ENCODE data around the gene NALF2.

Gene NALF2

DNA sequence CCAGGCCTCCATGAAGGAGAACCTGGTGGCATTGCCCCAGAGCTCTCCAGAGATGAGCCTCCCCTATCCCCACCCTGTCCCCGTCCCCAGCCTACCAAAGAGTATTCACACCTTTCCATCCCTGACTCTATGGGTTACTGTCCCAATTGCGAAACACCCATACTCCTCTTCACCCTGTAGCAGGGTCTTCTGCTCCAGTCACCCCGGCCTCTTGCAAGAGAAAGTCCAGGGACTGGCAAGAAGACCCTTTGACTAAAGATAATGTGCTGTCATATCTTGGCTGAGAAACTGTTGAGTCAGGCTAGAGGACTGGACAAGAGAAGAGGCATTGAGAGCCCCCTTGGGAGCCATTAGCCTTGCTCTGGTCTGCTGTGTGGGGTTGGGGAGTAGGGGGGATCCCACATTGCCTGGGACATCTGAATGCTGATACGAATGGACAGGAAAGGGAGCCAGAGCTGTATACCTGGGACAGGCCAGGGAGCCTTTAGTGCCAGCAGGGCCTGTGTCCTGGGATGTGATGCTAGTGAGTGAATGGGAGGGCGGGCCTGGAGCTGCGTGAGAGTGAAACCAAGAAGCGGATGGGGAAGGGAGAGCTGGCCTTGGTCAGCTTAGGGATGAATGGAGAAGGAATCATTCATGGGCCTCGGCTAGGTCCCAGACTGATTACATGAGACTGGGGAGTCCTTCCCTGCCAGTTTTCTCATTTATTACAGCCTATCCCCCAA, 27.1 kb downstream of the NALF2 start:
- Histone ChIP-seq H3K9me3 (replicated peaks; ENCODE audit: low read length) (no peaks in the 10 kb centered on the region), H3K4me1 (ENCODE audit: control insufficient read depth, insufficient read depth, low read length) (no peaks in the 10 kb centered on the region), H3K36me3 (ENCODE audit: insufficient read depth, low read length) (no peaks in the 10 kb centered on the region), H3K4me3 (ENCODE audit: low read length) (no peak overlapping the region), H3K27me3 (ENCODE audit: control insufficient read depth, insufficient read depth, low read length) (peaks cover 8% of the 10 kb centered on the region), H3K4me2 (ENCODE audit: low read length) (no peak overlapping the region), H3K9ac (ENCODE audit: low read depth, low read length) (no peak overlapping the region)

- Histone ChIP-seq H3K4me2 (ENCODE audit: low read length) (no peak overlapping the region), H3K27me3 (ENCODE audit: control insufficient read depth, insufficient read depth, low read length) (peaks cover 6% of the 10 kb centered on the region), H3K4me3 (ENCODE audit: low read length) (no peak overlapping the region), H3K9me3 (replicated peaks; ENCODE audit: low read length) (no peaks in the 10 kb centered on the region), H3K4me1 (ENCODE audit: control insufficient read depth, insufficient read depth, low read length) (no peaks in the 10 kb centered on the region), H3K9ac (ENCODE audit: low read depth, low read length) (no peak overlapping the region), H3K36me3 (ENCODE audit: insufficient read depth, low read length) (no peaks in the 10 kb centered on the region)
Observed at GRCh38 chrX:69535661-69536060, 31.5 kb downstream of the NALF2 start.

GRCh38 chrX:69538321-69538876, 34.3 kb downstream of the NALF2 start:
- no peaks in the 10 kb centered on the region for H3K9me3 ChIP-seq (replicated peaks; ENCODE audit: low read length)
- peak overlapping the region; percentile 76 for H3K4me2 ChIP-seq (ENCODE audit: low read length)
- peaks cover 6% of the 10 kb centered on the region for H3K27me3 ChIP-seq (ENCODE audit: control insufficient read depth, insufficient read depth, low read length)
- H3K9ac ChIP-seq (ENCODE audit: low read depth, low read length): peak overlapping the region; percentile 30
- H3K4me1 ChIP-seq (ENCODE audit: control insufficient read depth, insufficient read depth, low read length): no peaks in the 10 kb centered on the region
- H3K4me3 ChIP-seq (ENCODE audit: low read length): peak overlapping the region; percentile 67
- H3K36me3 ChIP-seq (ENCODE audit: insufficient read depth, low read length): no peaks in the 10 kb centered on the region

DNA sequence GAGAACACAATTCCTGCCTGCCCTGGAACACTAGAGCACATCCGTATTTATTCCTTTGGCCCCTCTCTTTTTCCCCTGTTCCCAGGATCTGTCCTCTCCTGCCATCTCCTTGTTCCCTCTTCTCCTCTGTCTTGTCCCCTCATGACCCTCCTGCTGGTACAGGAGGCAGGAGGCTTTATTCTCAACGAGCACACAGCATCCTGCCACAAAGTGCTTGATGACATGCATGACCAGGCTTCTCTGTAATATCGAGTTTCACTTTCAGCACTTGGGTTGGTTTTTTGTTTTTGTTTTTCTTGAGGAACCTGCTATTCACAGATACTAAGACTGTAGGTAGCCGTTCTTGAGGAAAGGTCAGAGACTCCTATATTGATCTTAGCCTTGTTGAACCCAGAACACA, 35.3 kb downstream of the NALF2 start:
- no peaks in the 10 kb centered on the region for H3K4me1 ChIP-seq (ENCODE audit: control insufficient read depth, insufficient read depth, low read length)
- H3K27me3 ChIP-seq (ENCODE audit: control insufficient read depth, insufficient read depth, low read length): peaks cover 6% of the 10 kb centered on the region
- H3K9ac ChIP-seq (ENCODE audit: low read depth, low read length): no peak overlapping the region
- no peaks in the 10 kb centered on the region for H3K9me3 ChIP-seq (replicated peaks; ENCODE audit: low read length)
- H3K4me3 ChIP-seq (ENCODE audit: low read length): no peak overlapping the region
- no peak overlapping the region for H3K4me2 ChIP-seq (ENCODE audit: low read length)
- no peaks in the 10 kb centered on the region for H3K36me3 ChIP-seq (ENCODE audit: insufficient read depth, low read length)

DNA sequence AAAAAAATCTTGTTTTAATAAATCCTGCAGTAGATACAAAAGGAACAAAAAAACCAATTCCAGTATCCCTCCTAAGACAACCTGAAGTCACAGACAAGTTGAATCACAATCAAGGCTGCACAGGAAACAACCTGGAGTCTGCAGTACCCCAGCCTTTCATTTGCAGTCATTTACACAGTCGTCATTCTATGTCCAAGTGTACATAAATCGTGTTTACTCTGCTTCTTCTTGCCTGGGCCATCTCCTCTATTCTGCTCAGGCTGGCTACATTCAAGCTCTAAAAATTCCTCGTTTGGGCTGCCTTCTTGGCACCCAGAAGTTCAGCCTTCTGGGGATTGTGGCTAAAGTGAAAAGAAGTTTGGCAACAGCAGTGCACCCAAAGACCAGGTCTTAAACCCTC, 37.8 kb downstream of the NALF2 start:
- peaks cover 4% of the 10 kb centered on the region for H3K27me3 ChIP-seq (ENCODE audit: control insufficient read depth, insufficient read depth, low read length)
- no peak overlapping the region for H3K4me2 ChIP-seq (ENCODE audit: low read length)
- no peaks in the 10 kb centered on the region for H3K4me1 ChIP-seq (ENCODE audit: control insufficient read depth, insufficient read depth, low read length)
- no peak overlapping the region for H3K9ac ChIP-seq (ENCODE audit: low read depth, low read length)
- H3K4me3 ChIP-seq (ENCODE audit: low read length): no peak overlapping the region
- H3K9me3 ChIP-seq (replicated peaks; ENCODE audit: low read length): no peaks in the 10 kb centered on the region
- H3K36me3 ChIP-seq (ENCODE audit: insufficient read depth, low read length): no peaks in the 10 kb centered on the region

GRCh38 chrX:69543572-69543971, 39.4 kb downstream of the NALF2 start:
- no peak overlapping the region for H3K9ac ChIP-seq (ENCODE audit: low read depth, low read length)
- no peaks in the 10 kb centered on the region for H3K36me3 ChIP-seq (ENCODE audit: insufficient read depth, low read length)

GRCh38 chrX:69546417-69546816, 42.3 kb downstream of the NALF2 start:
- no peak overlapping the region for H3K9ac ChIP-seq (ENCODE audit: low read depth, low read length)
- H3K4me2 ChIP-seq (ENCODE audit: low read length): no peak overlapping the region
- no peak overlapping the region for H3K4me3 ChIP-seq (ENCODE audit: low read length)
- no peaks in the 10 kb centered on the region for H3K27me3 ChIP-seq (ENCODE audit: control insufficient read depth, insufficient read depth, low read length)
- H3K9me3 ChIP-seq (replicated peaks; ENCODE audit: low read length): no peaks in the 10 kb centered on the region
- no peaks in the 10 kb centered on the region for H3K36me3 ChIP-seq (ENCODE audit: insufficient read depth, low read length)
- H3K4me1 ChIP-seq (ENCODE audit: control insufficient read depth, insufficient read depth, low read length): no peaks in the 10 kb centered on the region

More at GRCh38 chrX:69543572-69543971, 39.4 kb downstream of the NALF2 start:
- H3K27me3 ChIP-seq (ENCODE audit: control insufficient read depth, insufficient read depth, low read length): no peaks in the 10 kb centered on the region
- no peak overlapping the region for H3K4me2 ChIP-seq (ENCODE audit: low read length)
- H3K9me3 ChIP-seq (replicated peaks; ENCODE audit: low read length): no peaks in the 10 kb centered on the region
- H3K4me1 ChIP-seq (ENCODE audit: control insufficient read depth, insufficient read depth, low read length): no peaks in the 10 kb centered on the region
- no peak overlapping the region for H3K4me3 ChIP-seq (ENCODE audit: low read length)

- H3K9ac ChIP-seq (ENCODE audit: low read depth, low read length): no peak overlapping the region
- no peaks in the 10 kb centered on the region for H3K27me3 ChIP-seq (ENCODE audit: control insufficient read depth, insufficient read depth, low read length)
- no peak overlapping the region for H3K4me2 ChIP-seq (ENCODE audit: low read length)
- no peaks in the 10 kb centered on the region for H3K9me3 ChIP-seq (replicated peaks; ENCODE audit: low read length)
- no peak overlapping the region for H3K4me3 ChIP-seq (ENCODE audit: low read length)
- H3K36me3 ChIP-seq (ENCODE audit: insufficient read depth, low read length): no peaks in the 10 kb centered on the region
- H3K4me1 ChIP-seq (ENCODE audit: control insufficient read depth, insufficient read depth, low read length): no peaks in the 10 kb centered on the region
Observed at GRCh38 chrX:69546978-69547377, 42.9 kb downstream of the NALF2 start.

DNA sequence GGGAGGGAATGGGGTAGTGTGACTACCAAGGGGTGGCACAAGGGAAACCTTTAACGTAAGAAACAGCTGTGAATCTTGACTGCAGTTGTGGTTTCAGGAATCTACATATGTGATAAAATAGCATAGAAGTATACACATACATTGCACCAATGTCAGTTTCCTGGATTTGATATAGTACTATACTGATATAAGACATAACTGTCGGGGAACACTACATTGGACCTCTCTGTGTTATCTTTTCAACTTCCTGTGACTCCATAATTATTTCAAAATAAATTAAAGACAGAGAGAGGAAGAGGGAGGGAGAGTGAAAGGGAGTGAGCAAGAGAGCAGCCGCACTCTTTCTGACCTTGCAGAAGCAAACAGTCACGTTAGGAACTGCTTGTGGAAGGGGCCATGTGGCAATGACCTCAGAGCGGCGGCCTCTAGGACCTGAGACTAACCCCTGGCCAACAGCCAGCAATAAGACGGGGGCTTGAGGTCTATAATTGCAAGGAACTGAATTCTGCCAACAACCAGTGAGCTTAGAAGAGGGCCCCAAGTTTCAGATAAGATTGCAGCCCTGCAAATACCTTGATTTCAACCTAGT, 47.4 kb downstream of the NALF2 start:
- H3K4me2 ChIP-seq (ENCODE audit: low read length): no peak overlapping the region
- H3K36me3 ChIP-seq (ENCODE audit: insufficient read depth, low read length): no peaks in the 10 kb centered on the region
- no peaks in the 10 kb centered on the region for H3K9me3 ChIP-seq (replicated peaks; ENCODE audit: low read length)
- H3K4me1 ChIP-seq (ENCODE audit: control insufficient read depth, insufficient read depth, low read length): no peaks in the 10 kb centered on the region
- H3K9ac ChIP-seq (ENCODE audit: low read depth, low read length): no peak overlapping the region
- H3K4me3 ChIP-seq (ENCODE audit: low read length): no peak overlapping the region
- peaks cover 6% of the 10 kb centered on the region for H3K27me3 ChIP-seq (ENCODE audit: control insufficient read depth, insufficient read depth, low read length)

DNA sequence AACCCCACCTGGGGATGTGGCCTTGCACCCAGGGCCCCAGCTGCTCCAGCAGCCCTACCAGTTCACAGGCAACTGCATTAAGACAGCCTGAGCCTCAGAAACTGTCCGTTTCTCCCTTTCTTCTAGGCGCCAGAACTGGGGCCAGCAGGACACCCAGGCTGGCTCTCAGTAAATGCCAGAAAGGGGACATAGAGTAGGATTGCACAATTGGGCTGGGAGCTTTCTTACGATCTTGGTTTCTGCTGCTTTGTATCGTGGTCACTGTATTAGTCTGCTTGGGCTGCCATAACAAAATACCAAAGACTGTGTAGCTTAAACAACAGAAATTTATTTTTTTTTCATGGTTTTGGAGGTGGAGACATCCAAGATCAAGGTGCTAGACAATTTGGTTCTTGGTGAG, 48.4 kb downstream of the NALF2 start:
- H3K9ac ChIP-seq (ENCODE audit: low read depth, low read length): no peak overlapping the region
- peaks cover 10% of the 10 kb centered on the region for H3K27me3 ChIP-seq (ENCODE audit: control insufficient read depth, insufficient read depth, low read length)
- no peak overlapping the region for H3K4me2 ChIP-seq (ENCODE audit: low read length)
- H3K9me3 ChIP-seq (replicated peaks; ENCODE audit: low read length): no peaks in the 10 kb centered on the region
- no peak overlapping the region for H3K4me3 ChIP-seq (ENCODE audit: low read length)
- no peaks in the 10 kb centered on the region for H3K36me3 ChIP-seq (ENCODE audit: insufficient read depth, low read length)
- H3K4me1 ChIP-seq (ENCODE audit: control insufficient read depth, insufficient read depth, low read length): no peaks in the 10 kb centered on the region

Data from skeletal muscle satellite cell (primary cell).